ENCODE data around the gene AMELY.

DNA sequence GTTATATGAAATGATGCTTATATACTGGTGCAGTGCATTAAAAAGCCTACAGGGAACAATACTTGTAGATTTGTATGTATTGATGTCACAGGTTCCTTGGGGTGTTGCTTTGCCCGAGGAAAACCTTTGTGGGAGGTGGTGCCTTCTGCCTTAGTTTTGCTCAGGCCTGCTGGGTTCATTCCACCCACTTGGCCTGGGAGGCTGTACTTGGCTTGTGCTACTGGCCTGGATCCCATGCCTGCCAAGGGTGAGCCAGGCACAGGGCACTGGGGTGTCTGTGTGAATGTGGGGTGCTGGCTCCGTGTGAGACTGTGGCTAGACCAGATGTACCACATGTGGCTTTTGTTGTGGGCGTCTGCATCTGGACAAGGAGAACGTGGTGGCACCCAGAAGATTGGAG lies 16.7 kb upstream of the AMELY start:
- no peak for TF ChIP-seq EP300 (IDR thresholded peaks at IDR 0.05)
- no peak for TF ChIP-seq CTCF (IDR thresholded peaks at IDR 0.05)

All from sigmoid colon (tissue), 4 donors.